Cardiac fibroblast (primary cell): Measurements from ENCODE around the gene TRPM3.

Experiments used
- DNase-seq, 2 donors: peaks; one replicate each; pipeline versions ENCODE4 v3.0.0 to v3.0.0-alpha.2; 2010; ENCODE audit warnings: low read depth in 2 of 2
- H3K4me3 ChIP-seq, 2 donors: replicated peaks in 1 of 2; 1 replicate in 1 of 2; 2 replicates in 1 of 2; pipeline ENCODE4 v1.5.1; 2011; ENCODE audit warnings: low read depth in 2 of 2, low read length in 2 of 2, mild to moderate bottlenecking in 2 of 2, moderate library complexity in 1 of 2
- CTCF ChIP-seq: IDR thresholded peaks from one replicate; pipeline ENCODE4 v1.5.1; 2011; ENCODE audit warnings: low read depth, mild to moderate bottlenecking, low read length, inconsistent platforms

TRPM3 gene

GRCh38 chr9:70533492-70533891 lies 587.9 kb downstream of the TRPM3 start:
- H3K4me3 ChIP-seq, result no peak overlapping the region
- no peak for DNase-seq
- no peak for TF ChIP-seq CTCF

DNA sequence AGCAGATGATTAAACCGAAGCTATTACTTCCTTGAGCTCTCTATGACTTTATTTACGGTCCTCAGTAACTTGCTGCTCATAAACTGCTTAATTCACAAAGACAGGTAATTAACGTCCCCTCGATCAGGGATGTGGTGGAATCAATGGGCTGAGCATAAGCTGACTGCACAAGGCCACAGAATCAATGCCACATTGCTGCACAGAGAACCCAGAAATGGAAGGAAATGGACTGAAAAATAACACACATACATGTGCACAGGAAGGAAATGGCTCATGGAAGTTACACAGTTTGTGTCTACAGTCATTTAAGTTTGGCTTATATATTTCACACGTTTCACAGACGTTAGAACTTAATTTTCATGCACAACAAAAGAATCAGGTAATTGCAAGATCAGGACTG lies 588.7 kb downstream of the TRPM3 start:
- TF ChIP-seq CTCF, result no peak
- no peak for DNase-seq
- no peak overlapping the region for H3K4me3 ChIP-seq

DNA sequence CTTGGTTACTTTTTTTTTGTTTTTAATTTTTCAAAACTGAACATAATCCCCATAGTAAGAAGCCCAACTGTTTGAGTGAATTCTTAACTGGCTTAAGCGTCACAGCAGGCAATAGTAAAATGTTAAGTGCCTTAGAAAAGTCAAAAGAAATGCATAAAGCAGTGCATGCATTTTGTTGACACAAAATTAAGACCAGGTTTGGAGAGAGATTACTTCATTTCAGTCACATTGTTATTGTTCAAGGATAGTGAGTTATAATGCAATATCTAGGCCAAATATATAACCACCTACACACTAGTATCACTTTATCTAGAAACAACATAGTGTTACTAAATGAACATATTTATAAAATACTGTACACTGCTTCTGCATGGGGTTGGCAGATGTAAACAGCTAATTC lies 590.1 kb downstream of the TRPM3 start:
- H3K4me3 ChIP-seq, result no peak overlapping the region
- no peak for DNase-seq
- TF ChIP-seq CTCF, result no peak

DNA sequence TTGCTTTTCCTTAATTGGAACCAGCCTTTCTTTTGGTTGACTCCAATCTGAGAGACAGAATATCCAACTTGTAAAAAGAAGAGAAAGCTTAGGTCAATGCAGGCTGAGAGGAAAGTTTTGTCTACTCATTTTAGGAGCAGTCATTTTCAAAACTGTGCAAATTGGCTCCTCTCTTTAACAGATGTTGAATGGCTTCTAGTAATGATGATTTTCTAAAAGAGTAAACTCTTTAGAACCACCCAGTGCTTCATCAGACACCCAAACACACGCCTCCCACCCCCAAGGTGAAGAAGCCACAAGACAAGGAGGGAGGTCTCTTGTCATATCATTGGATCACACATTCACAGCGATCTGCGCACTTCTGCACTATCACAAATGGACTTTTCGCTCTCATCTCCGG lies 590.7 kb downstream of the TRPM3 start:
- H3K4me3 ChIP-seq, result no peak overlapping the region
- DNase-seq, result no peak
- no peak for TF ChIP-seq CTCF

DNA sequence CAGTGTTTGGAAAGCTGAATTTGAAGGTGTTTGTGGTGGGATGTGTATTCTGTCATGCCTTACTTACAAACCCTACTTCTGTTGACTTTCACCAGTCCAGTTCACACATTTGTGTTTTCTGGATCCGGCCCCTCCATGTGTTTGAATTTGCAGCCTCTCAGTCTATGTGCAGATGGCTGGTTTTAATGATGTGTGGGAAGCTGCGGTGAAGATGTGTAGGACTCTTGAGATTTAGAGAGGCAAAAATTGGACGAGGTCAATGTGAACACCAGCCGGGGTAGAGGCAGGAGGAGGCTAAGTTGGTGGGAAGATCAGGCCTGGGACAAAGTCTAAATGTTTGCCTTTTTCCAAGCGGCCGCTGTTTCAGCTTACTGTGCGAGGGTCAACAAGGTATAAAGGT lies 591.6 kb downstream of the TRPM3 start:
- no peak for DNase-seq
- no peak overlapping the region for H3K4me3 ChIP-seq
- TF ChIP-seq CTCF, result no peak

DNA sequence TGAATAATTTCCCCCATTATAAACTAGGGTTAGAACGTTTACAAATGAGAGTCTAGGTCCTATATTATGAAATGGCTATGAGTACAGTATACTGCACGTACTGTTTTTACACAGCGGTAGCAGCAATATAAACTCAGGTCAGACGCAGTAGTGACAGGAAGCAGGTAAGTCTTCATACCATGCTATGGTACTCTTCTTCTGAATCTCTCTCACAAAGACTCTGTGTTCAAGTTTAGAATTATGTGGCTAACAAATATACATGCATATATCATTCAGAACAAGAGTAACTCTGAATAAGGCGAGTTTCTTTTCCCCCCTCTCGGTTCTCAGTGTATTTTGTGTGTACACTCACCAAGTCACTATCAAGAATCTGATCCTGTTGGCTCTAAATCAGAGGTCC lies 592.0 kb downstream of the TRPM3 start:
- no peak for TF ChIP-seq CTCF
- no peak overlapping the region for H3K4me3 ChIP-seq
- DNase-seq, result no peak

DNA sequence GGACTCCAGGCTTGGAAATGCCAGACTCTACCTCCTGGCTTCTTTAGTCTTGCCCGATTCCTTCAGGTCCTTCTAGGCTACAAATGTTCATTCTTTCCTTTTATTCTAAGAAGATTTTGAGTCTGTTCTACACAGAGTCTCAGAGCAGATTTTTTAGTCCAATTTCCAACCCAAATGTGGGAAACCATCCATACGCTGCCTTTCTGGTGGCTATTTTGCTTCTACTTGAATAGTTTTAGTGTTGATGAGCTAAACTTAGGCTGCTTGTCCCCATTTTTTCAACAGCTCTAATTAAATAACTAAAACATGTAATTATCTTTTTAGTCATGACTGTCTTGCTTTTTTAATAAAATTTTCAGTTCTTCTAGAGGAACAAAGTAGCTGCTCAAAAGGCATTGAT lies 594.5 kb downstream of the TRPM3 start:
- TF ChIP-seq CTCF, result no peak

More for the DNA sequence above, 594.5 kb downstream of the TRPM3 start:
- H3K4me3 ChIP-seq, result no peak overlapping the region
- no peak for DNase-seq
